Measurements from ENCODE around the gene SERGEF. TPM values are rescaled to one million over a fixed set of nuclear protein-coding genes. Genes with fewer than 3 reads are reported as not detected.

SERGEF gene
- total and polyA plus RNA-seq, 2 of the 4 experiments (the other 2 are of a cell fraction) = 12.2 to 18.1 TPM

- Histone ChIP-seq H3K23ac (ENCODE audit: low read depth, low read length) (no peak overlapping the region), H2BK5ac (ENCODE audit: low read depth, low read length, poor library complexity, severe bottlenecking) (no peak overlapping the region), H2BK15ac (ENCODE audit: low read depth, low read length) (no peak overlapping the region), H3K4me3 (ENCODE audit: insufficient read depth, low read depth, low read length) (no peak overlapping the region), H4K20me1 (ENCODE audit: insufficient read depth, low read length) (no peaks in the 10 kb centered on the region), H3K4me1 (ENCODE audit: control insufficient read depth, insufficient read depth, low read length) (no peaks in the 10 kb centered on the region; the same call in 1 of the 2 replicates), H3K4ac (ENCODE audit: low read depth, low read length) (no peak overlapping the region), H2BK120ac (ENCODE audit: low read depth, low read length) (no peak overlapping the region), H3K4me2 (ENCODE audit: low read depth, low read length) (no peak overlapping the region), H3K27me3 (ENCODE audit: control insufficient read depth, insufficient read depth, low read length) (no peaks in the 10 kb centered on the region), H3K27ac (ENCODE audit: insufficient read depth, low read length) (no peak overlapping the region), H2AK9ac (replicated peaks; ENCODE audit: low read depth, low read length, poor library complexity) (no peak overlapping the region), H2BK20ac (ENCODE audit: low read depth, low read length) (no peak overlapping the region), H2AK5ac (ENCODE audit: low read depth, low read length) (peak overlapping the region; percentile 14; the same call in 1 of the 2 replicates), H3K18ac (ENCODE audit: low read depth, low read length) (no peak overlapping the region), H4K91ac (ENCODE audit: insufficient read depth, low read depth, low read length) (no peak overlapping the region), H3K9me1 (ENCODE audit: insufficient read depth, low read length) (0 out of 2 replicates have a peak, but pooled peaks cover 6% of the 10 kb centered on the region), H3K14ac (replicated peaks; ENCODE audit: low read depth, low read length) (no peak overlapping the region), H3K9me3 (ENCODE audit: control insufficient read depth, insufficient read depth, low read length) (no peaks in the 10 kb centered on the region), H3K56ac (ENCODE audit: extremely low read depth, insufficient read depth, low read length) (no peak overlapping the region), H4K8ac (ENCODE audit: low read depth in 2 of 2, low read length in 2 of 2) (no peak overlapping the region), H2AFZ (replicated peaks; ENCODE audit: low read length, poor library complexity) (no peak overlapping the region), H3K36me3 (ENCODE audit: control insufficient read depth, insufficient read depth, low read length) (no peaks in the 10 kb centered on the region), H3K79me1 (ENCODE audit: low read depth in 1 of 2, low read length in 2 of 2) (no peaks in the 10 kb centered on the region), H4K5ac (ENCODE audit: low read depth, low read length) (no peak overlapping the region), H3K9ac (ENCODE audit: low read depth, low read length) (no peak overlapping the region)
- 98% methylated on average over 5 of the region's 5 CpGs; no CpG with 5 or more reads in 1 of the 2 experiments for WGBS, 2 experiments (ENCODE audit: extremely low coverage in 2 of 2, insufficient read length in 1 of 2)
- in situ Hi-C loops (cut with MboI; ENCODE audit: low sequenced_read_pairs) (no loop called here), intact Hi-C loops (cut with micrococcal nuclease) (no loop called here), dilution Hi-C loops (cut with HindIII; ENCODE audit: low sequenced_read_pairs, unreplicated experiment) (no loop called here)
- DNase-seq (no peak), ATAC-seq (ENCODE audit: low read depth) (no peak)
- no TSS peak for BruUV-seq (replicated peaks)
- POLR2A ChIA-PET (ENCODE audit: unreplicated experiment) = no interaction called here
- TF ChIP-seq BHLHE40 (IDR thresholded peaks at IDR 0.05; ENCODE audit: low read depth, low read length) = no peak
- no peak for TF ChIP-seq MAZ (IDR thresholded peaks at IDR 0.05; ENCODE audit: borderline replicate concordance, low read depth, low read length)
- TF ChIP-seq FOS (IDR thresholded peaks at IDR 0.05; ENCODE audit: low read depth, low read length) = no peak
- no peak for TF ChIP-seq RCOR1 (IDR thresholded peaks at IDR 0.05; ENCODE audit: insufficient replicate concordance, low read length)
- no peak for TF ChIP-seq CHD1 (IDR thresholded peaks at IDR 0.05; ENCODE audit: low read depth, low read length)
- no peak for TF ChIP-seq POLR2A (IDR thresholded peaks at IDR 0.05; ENCODE audit: low read depth, low read length)
- no peak for TF ChIP-seq RAD21 (IDR thresholded peaks at IDR 0.05; ENCODE audit: low read length)
- TF ChIP-seq SMC3 (IDR thresholded peaks at IDR 0.05; ENCODE audit: low read depth, low read length) = no peak
- CTCF ChIA-PET = no interaction called here
Observed at GRCh38 chr11:17794981-17795380, 217.9 kb downstream of the SERGEF start.

Data from IMR-90 (cell line).